ENCODE results near the gene ABCC1. TPM values are rescaled to one million over a fixed set of nuclear protein-coding genes. Genes with fewer than 3 reads are reported as not detected.

The ABCC1 gene
- total and polyA plus RNA-seq, 9 donors: 3.0 to 8.5 (median 5.7) TPM

DNA sequence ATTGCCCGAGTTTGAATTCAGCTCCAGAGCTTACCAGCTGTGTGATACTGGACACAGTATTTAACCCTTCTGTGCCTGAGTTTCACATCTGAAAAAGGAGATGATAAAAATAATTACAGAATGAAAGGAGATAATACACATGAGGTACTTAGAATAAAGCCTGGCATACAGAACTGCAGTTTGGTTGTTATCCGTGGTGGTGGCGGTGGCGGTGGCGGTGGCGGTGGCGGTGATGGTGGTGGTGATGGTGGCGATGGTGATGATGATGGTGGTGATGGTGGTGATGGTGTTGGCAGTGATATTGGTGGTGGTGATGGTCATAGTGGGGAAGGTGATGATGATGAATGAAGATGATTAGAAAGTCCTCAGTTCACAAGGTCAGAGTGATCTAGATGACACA lies 57.2 kb downstream of the ABCC1 start:
- Histone ChIP-seq H3K27ac (ENCODE audit: low read length) (no peak overlapping the region), H3K9me3 (replicated peaks; ENCODE audit: control insufficient read depth, low read depth, low read length) (no peaks in the 10 kb centered on the region), H3K36me3 (ENCODE audit: control insufficient read depth, insufficient read depth, low read length) (no peaks in the 10 kb centered on the region), H3K4me3 (ENCODE audit: low read length) (no peak overlapping the region), H3K4me1 (ENCODE audit: control insufficient read depth, insufficient read depth, low read length) (no peaks in the 10 kb centered on the region), H3K27me3 (ENCODE audit: control insufficient read depth, insufficient read depth, low read length) (no peaks in the 10 kb centered on the region)
- WGBS (ENCODE audit: insufficient coverage): 88% methylated on average over 8 of the region's 8 CpGs
- DNase-seq: no peak

DNA sequence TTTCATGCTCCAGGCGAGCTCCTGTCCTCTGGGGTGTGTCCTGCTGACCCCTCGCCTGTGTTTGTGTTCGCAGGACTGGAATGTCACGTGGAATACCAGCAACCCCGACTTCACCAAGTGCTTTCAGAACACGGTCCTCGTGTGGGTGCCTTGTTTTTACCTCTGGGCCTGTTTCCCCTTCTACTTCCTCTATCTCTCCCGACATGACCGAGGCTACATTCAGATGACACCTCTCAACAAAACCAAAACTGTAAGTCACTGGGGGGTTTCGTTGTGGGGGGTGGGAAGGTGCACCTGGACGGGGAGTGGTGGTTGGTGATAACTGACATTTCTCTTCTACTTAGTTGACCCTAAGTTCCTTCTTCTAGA lies 58.3 kb downstream of the ABCC1 start:
- H3K27ac ChIP-seq (ENCODE audit: low read length): no peak overlapping the region

DNA sequence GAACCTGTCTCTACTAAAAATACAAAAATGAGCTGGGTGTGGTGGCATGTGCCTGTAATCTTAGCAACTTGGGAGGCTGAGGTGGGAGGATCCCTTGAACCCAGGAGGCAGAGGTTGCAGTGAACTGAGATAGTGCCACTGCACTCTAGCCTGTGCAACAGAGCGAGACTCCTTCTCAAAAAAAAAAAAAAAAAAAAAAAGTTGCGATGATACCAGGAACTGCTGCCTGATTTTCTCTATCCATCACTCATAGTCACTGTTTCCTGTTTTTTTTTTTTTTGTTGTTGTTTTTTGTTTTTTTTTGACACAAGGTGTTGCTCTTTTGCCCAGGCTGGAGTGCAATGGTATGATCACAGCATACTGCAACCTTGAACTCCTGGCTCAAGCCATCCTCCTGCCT lies 59.2 kb downstream of the ABCC1 start:
- Histone ChIP-seq H3K4me3 (ENCODE audit: low read length) (no peak overlapping the region), H3K27me3 (ENCODE audit: control insufficient read depth, insufficient read depth, low read length) (no peaks in the 10 kb centered on the region), H3K9me3 (replicated peaks; ENCODE audit: control insufficient read depth, low read depth, low read length) (no peaks in the 10 kb centered on the region), H3K4me1 (ENCODE audit: control insufficient read depth, insufficient read depth, low read length) (no peaks in the 10 kb centered on the region), H3K36me3 (ENCODE audit: control insufficient read depth, insufficient read depth, low read length) (no peaks in the 10 kb centered on the region), H3K27ac (ENCODE audit: low read length) (no peak overlapping the region)
- no CpG with 5 or more reads among the region's 2 CpGs for WGBS (ENCODE audit: insufficient coverage)
- no peak for DNase-seq

More for the DNA sequence above, 58.3 kb downstream of the ABCC1 start:
- Histone ChIP-seq H3K4me3 (ENCODE audit: low read length) (no peak overlapping the region), H3K36me3 (ENCODE audit: control insufficient read depth, insufficient read depth, low read length) (no peaks in the 10 kb centered on the region), H3K27me3 (ENCODE audit: control insufficient read depth, insufficient read depth, low read length) (no peaks in the 10 kb centered on the region), H3K4me1 (ENCODE audit: control insufficient read depth, insufficient read depth, low read length) (no peaks in the 10 kb centered on the region), H3K9me3 (replicated peaks; ENCODE audit: control insufficient read depth, low read depth, low read length) (no peaks in the 10 kb centered on the region)
- DNase-seq: no peak
- WGBS (ENCODE audit: insufficient coverage): 75% methylated on average over 7 of the region's 11 CpGs

DNA sequence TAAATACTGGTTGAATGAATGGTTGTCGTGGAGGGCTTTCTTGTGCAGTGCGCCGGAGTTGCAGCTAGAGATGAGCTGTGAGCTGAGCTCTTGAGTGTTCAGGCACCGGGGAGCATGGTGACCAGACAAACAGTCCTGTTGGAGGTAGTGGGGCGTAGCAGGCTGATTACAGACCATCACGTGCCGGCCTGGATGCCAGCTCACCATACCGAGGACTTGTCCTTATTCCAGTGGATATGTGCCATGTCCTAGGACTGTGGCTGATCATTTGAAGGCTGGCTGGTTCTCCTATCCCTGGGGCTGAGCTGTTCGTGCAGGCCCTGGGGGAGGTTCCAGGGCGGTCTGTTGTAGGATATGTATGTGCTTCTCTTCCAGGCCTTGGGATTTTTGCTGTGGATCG lies 60.0 kb downstream of the ABCC1 start:
- Histone ChIP-seq H3K27ac (ENCODE audit: low read length) (no peak overlapping the region), H3K4me3 (ENCODE audit: low read length) (no peak overlapping the region), H3K27me3 (ENCODE audit: control insufficient read depth, insufficient read depth, low read length) (no peaks in the 10 kb centered on the region), H3K4me1 (ENCODE audit: control insufficient read depth, insufficient read depth, low read length) (no peaks in the 10 kb centered on the region), H3K36me3 (ENCODE audit: control insufficient read depth, insufficient read depth, low read length) (no peaks in the 10 kb centered on the region), H3K9me3 (replicated peaks; ENCODE audit: control insufficient read depth, low read depth, low read length) (no peaks in the 10 kb centered on the region)
- 88% methylated on average over 8 of the region's 11 CpGs for WGBS (ENCODE audit: insufficient coverage)
- no peak for DNase-seq

DNA sequence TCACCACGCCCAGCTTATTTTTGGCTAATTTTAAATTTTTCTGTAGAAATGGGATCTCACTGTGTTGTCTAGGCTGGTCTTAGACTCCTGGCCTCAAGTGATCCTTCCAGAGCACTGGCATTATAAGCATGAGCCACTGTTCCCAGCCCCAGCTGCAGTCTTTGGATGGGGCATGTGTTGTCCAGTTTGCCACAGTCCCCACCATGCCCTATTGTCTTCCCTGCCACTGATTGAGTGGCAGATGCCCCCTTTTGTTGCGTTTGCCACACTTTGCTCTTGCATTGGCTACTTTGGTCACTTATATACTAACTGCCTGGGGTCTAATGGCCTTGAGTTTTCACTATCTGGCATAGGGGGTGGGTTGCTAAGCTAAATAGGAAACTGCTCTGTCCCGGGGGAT lies 60.8 kb downstream of the ABCC1 start:
- no CpG with 5 or more reads among the region's 3 CpGs for WGBS (ENCODE audit: insufficient coverage)

DNA sequence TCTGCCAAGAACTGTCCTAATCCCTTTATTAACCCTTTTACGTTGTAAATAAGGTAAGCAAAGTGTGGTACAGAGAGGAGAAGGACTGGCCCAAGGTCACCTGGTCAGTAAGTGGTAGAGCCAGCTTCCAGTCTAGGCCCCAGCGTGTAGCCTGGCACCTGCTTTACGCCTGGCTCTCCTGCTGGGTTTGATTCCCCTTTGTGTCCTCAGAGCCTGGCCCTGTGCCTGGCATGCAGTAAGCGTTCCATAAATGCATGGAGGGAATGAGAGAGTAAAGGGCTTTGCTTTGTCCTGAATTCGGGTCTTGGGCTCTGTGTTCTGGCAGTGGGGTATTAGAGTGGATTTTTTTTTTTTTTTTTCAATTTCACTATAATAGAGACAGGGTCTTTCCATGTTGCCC lies 62.7 kb downstream of the ABCC1 start:
- Histone ChIP-seq H3K4me3 (ENCODE audit: low read length) (no peak overlapping the region), H3K4me1 (ENCODE audit: control insufficient read depth, insufficient read depth, low read length) (no peaks in the 10 kb centered on the region), H3K36me3 (ENCODE audit: control insufficient read depth, insufficient read depth, low read length) (no peaks in the 10 kb centered on the region), H3K9me3 (replicated peaks; ENCODE audit: control insufficient read depth, low read depth, low read length) (no peaks in the 10 kb centered on the region), H3K27me3 (ENCODE audit: control insufficient read depth, insufficient read depth, low read length) (no peaks in the 10 kb centered on the region), H3K27ac (ENCODE audit: low read length) (no peak overlapping the region)
- no peak for DNase-seq
- 100% methylated on average over 3 of the region's 5 CpGs for WGBS (ENCODE audit: insufficient coverage)

More for the DNA sequence above, 60.8 kb downstream of the ABCC1 start:
- DNase-seq: no peak
- Histone ChIP-seq H3K9me3 (replicated peaks; ENCODE audit: control insufficient read depth, low read depth, low read length) (no peaks in the 10 kb centered on the region), H3K27me3 (ENCODE audit: control insufficient read depth, insufficient read depth, low read length) (no peaks in the 10 kb centered on the region), H3K27ac (ENCODE audit: low read length) (no peak overlapping the region), H3K36me3 (ENCODE audit: control insufficient read depth, insufficient read depth, low read length) (no peaks in the 10 kb centered on the region), H3K4me1 (ENCODE audit: control insufficient read depth, insufficient read depth, low read length) (no peaks in the 10 kb centered on the region), H3K4me3 (ENCODE audit: low read length) (no peak overlapping the region)

DNA sequence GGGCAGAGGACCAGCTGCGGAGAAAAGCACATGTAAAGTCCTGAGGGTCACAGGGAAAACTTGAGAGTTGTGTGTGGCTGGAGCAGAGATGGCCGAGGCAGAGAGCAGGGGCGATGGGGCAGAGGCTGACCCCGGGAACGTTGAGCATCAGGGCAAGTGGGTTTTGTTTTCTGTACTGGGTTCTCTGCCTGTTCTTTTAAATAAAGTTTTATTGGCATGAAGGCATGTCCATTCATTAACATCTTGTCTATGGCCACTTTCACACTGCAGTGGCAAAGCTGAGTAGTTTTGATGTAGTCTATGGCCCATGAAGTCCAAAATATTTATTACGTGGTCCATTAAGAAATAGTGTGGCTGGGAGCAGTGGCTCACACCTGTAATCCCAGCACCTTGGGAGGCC lies 64.4 kb downstream of the ABCC1 start:
- Histone ChIP-seq H3K4me3 (ENCODE audit: low read length) (no peak overlapping the region), H3K27me3 (ENCODE audit: control insufficient read depth, insufficient read depth, low read length) (no peaks in the 10 kb centered on the region), H3K9me3 (replicated peaks; ENCODE audit: control insufficient read depth, low read depth, low read length) (no peaks in the 10 kb centered on the region), H3K27ac (ENCODE audit: low read length) (no peak overlapping the region), H3K4me1 (ENCODE audit: control insufficient read depth, insufficient read depth, low read length) (no peaks in the 10 kb centered on the region), H3K36me3 (ENCODE audit: control insufficient read depth, insufficient read depth, low read length) (no peaks in the 10 kb centered on the region)
- 100% methylated on average over 3 of the region's 6 CpGs for WGBS (ENCODE audit: insufficient coverage)
- no peak for DNase-seq

DNA sequence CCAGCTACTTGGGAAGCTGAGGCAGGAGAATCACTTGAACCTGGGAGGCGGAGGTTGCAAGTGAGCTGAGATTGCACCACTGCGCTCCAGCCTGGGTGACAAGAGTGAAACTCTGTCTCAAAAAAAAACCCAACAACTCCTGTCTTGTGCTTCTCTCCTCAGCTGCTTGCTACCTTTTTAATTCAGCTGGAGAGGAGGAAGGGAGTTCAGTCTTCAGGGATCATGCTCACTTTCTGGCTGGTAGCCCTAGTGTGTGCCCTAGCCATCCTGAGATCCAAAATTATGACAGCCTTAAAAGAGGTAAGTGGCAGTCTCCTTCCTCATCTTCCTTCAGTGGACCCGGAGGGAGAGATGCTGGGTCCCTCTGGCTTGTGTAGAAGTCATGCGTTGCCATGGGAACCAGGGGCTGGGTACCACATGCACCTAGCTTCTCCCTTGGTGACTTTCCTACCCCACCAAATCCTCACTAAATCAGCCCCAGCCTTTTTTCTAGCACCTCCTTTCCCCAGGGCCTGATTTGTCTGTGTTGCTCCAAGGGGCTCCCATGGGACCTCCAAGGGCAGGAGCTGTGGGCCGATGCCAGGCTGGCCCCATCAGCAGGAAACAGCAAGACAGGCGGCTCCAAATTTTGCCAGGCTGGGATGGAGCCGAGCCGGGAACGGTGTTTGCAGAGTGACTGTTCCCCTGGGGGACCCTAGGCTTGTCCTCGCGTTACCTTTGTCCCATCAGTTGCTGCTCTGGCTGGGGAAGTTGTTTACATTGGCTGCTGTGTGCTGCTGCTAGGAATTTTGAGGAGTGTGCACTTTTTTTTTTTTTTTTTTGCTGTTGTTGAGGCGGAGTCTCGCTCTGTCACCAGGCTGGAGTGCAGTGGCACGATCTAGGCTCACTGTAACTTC lies 65.2 kb downstream of the ABCC1 start:
- no peaks in the 10 kb centered on the region for H3K9me3 ChIP-seq (replicated peaks; ENCODE audit: control insufficient read depth, low read depth, low read length)
- WGBS (ENCODE audit: insufficient coverage): 75% methylated on average over 8 of the region's 14 CpGs
- peak; percentile 41 for DNase-seq
- no peaks in the 10 kb centered on the region for H3K4me1 ChIP-seq (ENCODE audit: control insufficient read depth, insufficient read depth, low read length)
- H3K27ac ChIP-seq (ENCODE audit: low read length): no peak overlapping the region
- no peaks in the 10 kb centered on the region for H3K36me3 ChIP-seq (ENCODE audit: control insufficient read depth, insufficient read depth, low read length)
- H3K27me3 ChIP-seq (ENCODE audit: control insufficient read depth, insufficient read depth, low read length): no peaks in the 10 kb centered on the region
- H3K4me3 ChIP-seq (ENCODE audit: low read length): no peak overlapping the region

DNA sequence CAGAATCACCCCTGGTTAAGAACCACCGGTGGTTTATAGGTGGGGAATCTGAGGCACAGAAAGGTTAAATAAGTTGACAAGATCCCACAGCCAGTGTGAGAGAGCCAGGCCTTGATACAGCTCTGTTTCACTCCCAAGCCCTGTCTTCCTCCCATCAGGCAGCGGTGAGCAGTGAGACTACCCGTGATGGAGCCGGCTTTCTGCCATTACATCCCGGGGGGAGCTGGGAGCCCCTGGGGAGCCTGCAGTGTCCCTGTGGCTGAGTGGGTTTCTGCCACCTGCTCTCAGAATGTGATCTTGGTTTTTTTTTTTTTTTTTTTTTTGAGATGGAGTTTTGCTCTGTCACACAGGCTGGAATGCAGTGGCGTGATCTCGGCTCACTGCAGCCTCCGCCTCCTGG lies 66.4 kb downstream of the ABCC1 start:
- no peaks in the 10 kb centered on the region for H3K27me3 ChIP-seq (ENCODE audit: control insufficient read depth, insufficient read depth, low read length)
- no peaks in the 10 kb centered on the region for H3K36me3 ChIP-seq (ENCODE audit: control insufficient read depth, insufficient read depth, low read length)
- H3K27ac ChIP-seq (ENCODE audit: low read length): no peak overlapping the region
- no peaks in the 10 kb centered on the region for H3K9me3 ChIP-seq (replicated peaks; ENCODE audit: control insufficient read depth, low read depth, low read length)
- no CpG with 5 or more reads among the region's 8 CpGs for WGBS (ENCODE audit: insufficient coverage)
- no peak for DNase-seq
- H3K4me3 ChIP-seq (ENCODE audit: low read length): no peak overlapping the region
- H3K4me1 ChIP-seq (ENCODE audit: control insufficient read depth, insufficient read depth, low read length): no peaks in the 10 kb centered on the region

DNA sequence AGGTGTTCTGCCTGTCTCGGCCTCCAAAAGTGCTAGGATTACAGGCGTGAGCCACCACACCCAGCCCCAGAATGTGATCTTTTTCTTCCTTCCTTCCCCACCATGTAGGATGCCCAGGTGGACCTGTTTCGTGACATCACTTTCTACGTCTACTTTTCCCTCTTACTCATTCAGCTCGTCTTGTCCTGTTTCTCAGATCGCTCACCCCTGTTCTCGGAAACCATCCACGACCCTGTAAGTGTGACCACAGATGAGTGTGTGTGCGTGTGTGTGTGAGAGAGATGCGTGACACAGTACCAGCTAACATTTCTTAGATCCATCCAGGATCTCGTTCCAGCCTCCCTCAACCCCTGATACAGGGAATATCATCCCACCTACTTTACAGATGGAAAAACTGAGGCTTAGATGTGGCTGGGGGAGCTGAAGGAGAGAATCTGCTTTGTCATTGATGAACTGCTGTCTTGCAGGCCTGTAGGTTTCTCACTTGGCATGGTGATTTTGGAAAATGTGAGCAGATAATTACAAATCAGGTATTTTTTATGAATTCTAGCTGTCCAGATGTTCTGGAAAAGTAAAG lies 67.1 kb downstream of the ABCC1 start:
- Histone ChIP-seq H3K4me3 (ENCODE audit: low read length) (no peak overlapping the region), H3K4me1 (ENCODE audit: control insufficient read depth, insufficient read depth, low read length) (peaks cover 2% of the 10 kb centered on the region), H3K27ac (ENCODE audit: low read length) (no peak overlapping the region), H3K36me3 (ENCODE audit: control insufficient read depth, insufficient read depth, low read length) (no peaks in the 10 kb centered on the region), H3K9me3 (replicated peaks; ENCODE audit: control insufficient read depth, low read depth, low read length) (no peaks in the 10 kb centered on the region), H3K27me3 (ENCODE audit: control insufficient read depth, insufficient read depth, low read length) (no peaks in the 10 kb centered on the region)
- no peak for DNase-seq
- 72% methylated on average over 2 of the region's 11 CpGs for WGBS (ENCODE audit: insufficient coverage)

All from muscle of leg (tissue), 11 donors.